GM18505 (cell line): ENCODE data around the gene CDH23.

Experiments used
- ATAC-seq: cut with Tn5 transposase; IDR thresholded peaks from one replicate; pipeline ENCODE4 v1.9.1; 2021; ENCODE audit not compliant: unreplicated experiment
- POLR2A ChIP-seq: IDR thresholded peaks from 4 replicates; pipeline ENCODE4 v1.6.1; 2011; ENCODE audit warnings: borderline replicate concordance; ENCODE audit not compliant: insufficient read depth, insufficient read length; ENCODE audit errors: extremely low read depth

The CDH23 gene

DNA sequence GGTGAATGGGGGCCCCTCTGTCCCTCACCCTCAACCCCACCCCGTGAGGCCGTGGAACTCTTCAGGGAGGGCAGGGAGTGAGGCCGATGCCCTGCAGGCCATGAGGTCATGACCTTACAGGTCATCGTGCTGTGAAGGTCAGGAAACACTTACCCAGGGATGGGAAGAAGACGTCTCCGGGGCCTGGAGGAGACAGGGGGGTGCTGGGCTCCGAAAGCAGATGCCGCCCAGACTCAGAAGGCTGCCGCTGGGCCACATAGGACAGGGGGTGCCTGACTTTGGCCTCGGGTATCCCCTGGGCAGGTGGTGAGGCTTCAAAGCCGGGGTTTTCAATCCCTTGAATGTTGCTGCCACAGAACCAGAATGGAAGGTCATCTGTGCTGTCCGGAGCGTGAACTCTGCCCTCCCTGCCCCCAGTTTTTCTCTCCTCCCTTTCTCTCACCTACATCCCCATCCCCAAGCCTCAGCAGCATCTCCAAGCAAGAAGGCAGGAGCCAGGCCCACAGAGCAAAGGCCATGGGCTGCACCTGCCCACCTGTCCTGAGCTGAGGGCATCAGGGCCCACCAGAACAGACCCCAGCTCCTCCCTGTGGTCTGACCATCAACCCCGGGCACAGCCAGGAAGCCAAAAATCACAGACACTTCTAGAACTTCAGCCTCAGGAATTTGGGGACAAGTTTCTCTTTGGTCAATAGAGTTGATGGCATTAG, 354.9 kb downstream of the CDH23 start:
- no peak for ATAC-seq
- no peak for TF ChIP-seq POLR2A

DNA sequence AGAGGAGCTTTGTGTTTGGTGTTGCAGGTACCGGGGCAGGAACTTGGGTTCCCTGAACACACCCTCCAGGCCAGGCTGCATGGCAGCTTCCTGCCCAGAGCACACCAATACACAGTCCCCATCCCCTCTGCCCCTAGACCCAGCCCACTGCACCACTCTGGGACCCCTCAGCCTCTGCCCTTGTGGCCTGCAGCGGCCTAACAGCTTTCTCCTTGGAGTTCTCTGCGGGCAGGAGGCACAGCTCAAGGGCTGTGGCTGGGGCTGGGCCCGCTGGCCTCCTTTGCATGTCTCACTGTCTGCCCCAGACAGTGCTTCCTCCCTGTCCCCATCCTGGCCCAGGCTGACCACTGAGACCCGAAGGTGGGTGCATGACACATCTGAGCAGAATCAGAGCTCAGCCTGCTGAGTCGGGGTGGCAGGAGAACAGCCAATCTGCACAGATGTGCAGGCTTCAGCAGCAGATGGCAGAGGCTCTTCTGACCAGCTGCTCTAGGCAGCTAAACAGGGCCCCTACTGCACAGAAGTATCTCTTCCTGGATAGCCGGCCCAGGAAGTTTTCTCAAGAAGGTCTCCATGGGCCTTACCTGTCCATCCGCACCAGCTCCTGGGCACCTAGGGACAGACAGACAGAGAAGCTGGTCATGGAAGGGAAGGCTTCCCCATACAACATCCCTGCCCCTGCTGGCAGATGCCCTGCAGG, 355.8 kb downstream of the CDH23 start:
- no peak for ATAC-seq
- no peak for TF ChIP-seq POLR2A

- TF ChIP-seq POLR2A, result no peak
- ATAC-seq, result no peak
Observed at GRCh38 chr10:71753091-71753959, 356.6 kb downstream of the CDH23 start.

GRCh38 chr10:71753960-71754505, 357.3 kb downstream of the CDH23 start:
- TF ChIP-seq POLR2A, result no peak
- ATAC-seq, result no peak

DNA sequence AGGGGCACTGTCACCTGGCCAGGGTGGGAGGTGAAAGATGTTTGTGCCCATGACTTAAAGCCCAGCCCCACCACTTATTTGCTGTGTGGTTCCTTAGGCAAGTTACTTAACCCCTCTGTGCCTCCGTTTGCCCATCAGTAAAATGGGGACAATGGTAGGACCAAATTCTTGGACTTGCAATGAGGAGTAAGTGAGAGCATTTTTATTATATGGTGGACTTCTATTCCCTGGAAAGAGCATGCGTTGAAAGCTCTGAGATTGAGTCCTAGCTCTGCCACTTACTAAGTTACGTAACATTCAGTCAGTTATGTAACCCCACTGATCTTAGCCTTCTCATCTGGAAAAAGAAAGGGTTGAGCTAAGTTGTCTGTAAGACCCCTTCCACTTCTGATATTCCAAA, 357.8 kb downstream of the CDH23 start:
- ATAC-seq, result no peak
- no peak for TF ChIP-seq POLR2A

DNA sequence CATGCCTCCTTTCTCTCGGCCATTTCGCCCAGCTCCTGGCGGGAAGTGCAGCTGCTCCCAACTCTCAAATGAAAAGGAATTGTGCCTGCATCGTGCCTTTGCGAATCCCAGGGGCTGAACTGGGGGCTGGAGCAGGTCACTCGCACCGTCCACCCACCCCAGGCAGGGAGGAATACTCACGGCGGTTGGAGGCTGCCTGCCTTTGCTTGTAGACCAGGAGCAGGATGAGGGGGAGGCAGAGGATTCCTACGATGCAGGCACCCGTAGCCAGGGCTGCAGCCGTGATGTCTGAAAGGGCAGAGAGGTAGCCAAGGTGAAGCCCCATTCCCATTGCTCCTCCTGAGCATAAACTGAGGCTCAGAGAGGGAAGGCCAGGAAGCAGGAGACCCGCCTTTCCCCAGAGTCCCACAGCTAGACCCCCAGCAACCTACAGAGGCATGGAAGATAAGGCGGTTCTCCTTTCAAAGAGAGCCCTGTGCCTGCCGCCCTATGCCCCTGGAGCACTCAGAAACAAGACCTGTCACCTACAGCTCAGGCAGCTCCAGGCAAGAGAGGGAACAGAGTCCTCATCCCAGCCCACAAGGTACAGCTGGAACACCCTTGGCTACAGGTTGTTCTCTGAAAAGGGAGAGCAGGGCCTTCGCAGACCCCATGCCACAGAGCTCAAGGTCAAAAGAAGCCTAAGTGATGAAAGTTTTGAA, 358.6 kb downstream of the CDH23 start:
- ATAC-seq, result no peak
- no peak for TF ChIP-seq POLR2A

DNA sequence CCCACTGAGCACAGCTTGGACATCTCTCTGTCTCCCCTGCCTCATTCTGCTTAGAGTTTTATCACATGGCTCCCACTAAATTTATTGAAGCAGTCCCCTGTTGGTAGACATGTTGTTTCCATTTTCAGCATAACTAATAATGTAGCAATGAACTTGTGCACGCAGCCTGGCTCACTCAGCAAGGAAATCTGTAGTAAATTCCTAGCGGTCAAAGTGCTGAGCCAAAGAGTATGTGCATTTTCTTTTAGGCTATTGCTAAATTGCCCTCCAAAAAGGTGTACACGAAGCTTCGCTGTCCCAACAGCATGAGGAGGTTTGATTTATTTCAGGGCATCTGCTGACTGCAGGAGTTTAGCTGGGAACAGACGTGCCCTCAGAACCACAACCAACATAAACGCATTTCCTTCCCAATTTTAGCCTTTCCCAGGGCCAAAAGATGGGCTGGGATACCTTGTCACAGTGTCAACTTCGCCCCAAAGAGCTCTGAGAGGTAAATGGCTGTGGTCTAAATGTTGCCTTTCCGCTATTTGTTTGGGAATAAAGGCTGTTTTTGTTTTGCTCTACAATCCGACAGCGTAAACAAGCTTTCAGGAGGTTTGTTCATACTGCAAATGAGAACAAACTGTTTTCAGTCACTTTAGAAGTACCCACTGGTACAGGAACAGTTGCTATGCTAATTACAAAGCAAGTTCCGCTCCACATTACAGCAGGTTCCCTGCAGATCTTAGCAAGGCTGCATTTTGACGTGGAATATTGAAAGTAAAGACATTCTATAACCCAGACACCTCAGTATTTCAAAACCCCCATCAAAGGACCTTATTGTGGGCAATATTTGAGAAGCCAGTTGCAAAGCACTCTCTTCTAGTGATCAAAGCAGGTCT, 359.8 kb downstream of the CDH23 start:
- TF ChIP-seq POLR2A, result no peak
- ATAC-seq, result no peak

GRCh38 chr10:71757399-71757922, 360.7 kb downstream of the CDH23 start:
- ATAC-seq, result no peak
- TF ChIP-seq POLR2A, result no peak

DNA sequence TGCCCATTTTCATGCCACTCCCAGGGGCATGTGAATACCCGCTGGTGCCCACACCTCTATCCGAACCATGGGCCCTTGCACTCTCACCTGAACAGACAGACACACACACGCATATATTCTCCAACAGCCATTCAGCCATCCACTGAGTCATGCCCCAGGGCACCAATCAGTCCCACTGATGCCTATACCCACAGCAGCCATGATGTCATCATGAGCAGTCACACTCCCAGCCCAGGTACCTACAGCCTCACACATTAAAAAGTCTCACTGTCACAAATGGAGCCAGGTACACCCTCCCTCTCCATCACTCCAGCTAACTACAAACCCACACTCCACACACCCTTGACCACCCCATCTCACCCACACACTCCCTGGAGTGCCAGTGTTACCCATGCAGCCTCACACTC, 364.4 kb downstream of the CDH23 start:
- TF ChIP-seq POLR2A, result no peak
- ATAC-seq, result no peak

DNA sequence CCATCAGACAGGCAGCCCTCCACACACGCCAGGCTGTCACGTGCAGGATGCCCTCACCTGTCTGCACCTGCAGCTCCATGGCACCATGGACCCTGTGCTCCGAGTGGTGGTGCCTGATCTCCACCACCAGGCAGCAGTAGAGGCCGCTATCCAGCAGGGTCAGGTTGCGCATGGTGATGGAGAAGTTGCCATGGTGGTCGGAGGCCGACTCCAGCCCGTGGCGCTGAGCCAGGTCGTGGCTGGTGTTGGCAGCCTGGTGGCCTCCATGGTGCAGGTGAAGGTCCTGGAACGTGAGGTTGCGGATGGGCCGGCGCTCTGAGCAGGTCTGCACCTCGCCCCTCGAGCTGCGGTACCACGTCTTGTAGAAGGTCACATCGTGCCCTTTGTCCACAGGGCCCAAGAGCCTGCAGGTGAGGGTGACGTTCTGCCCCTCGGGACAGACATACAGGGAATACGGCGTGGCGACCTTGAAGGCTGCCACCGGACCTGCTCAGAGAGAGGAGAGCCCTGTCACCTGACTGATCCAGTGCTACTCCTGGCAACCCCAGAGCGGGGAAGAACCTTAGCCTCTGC, 364.9 kb downstream of the CDH23 start:
- no peak for TF ChIP-seq POLR2A
- ATAC-seq, result no peak

GRCh38 chr10:71762324-71762723, 365.6 kb downstream of the CDH23 start:
- ATAC-seq, result no peak
- TF ChIP-seq POLR2A, result no peak
